NT2/D1 (cell line): ENCODE measurements around the gene PLEKHA5.

Source experiments
- YY1 ChIP-seq: IDR thresholded peaks from 2 replicates; pipeline ENCODE4 v1.6.1; 2011; ENCODE audit not compliant: insufficient read length, insufficient read depth
- ZNF274 ChIP-seq: IDR thresholded peaks from 2 replicates; pipeline ENCODE4 v1.6.1; 2011; ENCODE audit warnings: mild to moderate bottlenecking, low read depth, low read length

DNA sequence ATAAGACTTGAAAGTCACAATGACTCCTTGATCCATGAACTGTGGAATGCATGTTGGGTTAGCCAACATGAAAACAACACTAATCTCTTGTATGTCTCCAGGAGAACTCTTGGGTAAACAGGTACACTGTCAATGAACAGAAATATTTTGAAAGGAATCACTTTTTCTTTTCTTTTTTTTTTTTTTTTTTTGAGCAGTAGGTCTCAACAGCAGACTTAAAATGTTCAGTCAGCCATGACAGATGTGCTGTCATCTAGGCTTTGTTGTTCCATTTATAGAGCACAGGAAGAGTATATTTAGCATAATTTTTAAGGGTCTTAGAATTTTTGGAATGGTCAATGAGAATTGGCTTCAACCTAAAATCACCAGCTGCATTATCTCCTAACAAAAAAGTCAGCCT, 2.3 kb upstream of the PLEKHA5 start:
- TF ChIP-seq YY1 (no peak), ZNF274 (no peak)
